Brain pericyte (primary cell): ENCODE data around the gene UGT1A7.
"Not testable (repeated sequence)": the region's sequence is repeated elsewhere in the genome, so short reads cannot be mapped to it uniquely, and the experiment has no call there.

ENCODE experiments used
- DNase-seq: peaks from one replicate; pipeline ENCODE4 v3.0.0-alpha.2; 2012; ENCODE audit warnings: low read depth, low spot score

The UGT1A7 gene

GRCh38 chr2:233680361-233681045 is 1.2 kb upstream of the UGT1A7 start:
- no peak for DNase-seq

GRCh38 chr2:233684640-233685039 is 2.9 kb downstream of the UGT1A7 start:
- no peak for DNase-seq

- no peak for DNase-seq
These were observed 5.2 kb downstream of the UGT1A7 start for GRCh38 chr2:233686928-233687327.

- DNase-seq = no peak
These were observed 6.6 kb downstream of the UGT1A7 start for GRCh38 chr2:233688341-233688740.

- DNase-seq = no peak
These were observed 7.3 kb downstream of the UGT1A7 start for GRCh38 chr2:233689031-233689430.

GRCh38 chr2:233689501-233689900 is 7.8 kb downstream of the UGT1A7 start:
- no peak for DNase-seq

- no peak for DNase-seq
These were observed 8.7 kb downstream of the UGT1A7 start for GRCh38 chr2:233690444-233690843.

- DNase-seq = no peak
These were observed 10.0 kb downstream of the UGT1A7 start for GRCh38 chr2:233691443-233692433.

GRCh38 chr2:233692648-233693047 is 10.9 kb downstream of the UGT1A7 start, which contains the start of gene UGT1A6:
TSS of gene UGT1A6 (plus strand) at chr2:233692890. CDS start at chr2:233693005, 115 bp downstream.
- no peak for DNase-seq

GRCh38 chr2:233693963-233694362 is 12.3 kb downstream of the UGT1A7 start:
- no peak for DNase-seq

GRCh38 chr2:233698740-233699139 is 17.0 kb downstream of the UGT1A7 start:
- no peak for DNase-seq

- no peak for DNase-seq
These were observed 17.8 kb downstream of the UGT1A7 start for GRCh38 chr2:233699424-233700027.

GRCh38 chr2:233700028-233700635 is 18.4 kb downstream of the UGT1A7 start:
- no peak for DNase-seq

GRCh38 chr2:233700842-233701241 is 19.1 kb downstream of the UGT1A7 start:
- DNase-seq = not testable (repeated sequence)

GRCh38 chr2:233702238-233702637 is 20.5 kb downstream of the UGT1A7 start:
- DNase-seq = no peak

- DNase-seq = no peak
These were observed 24.3 kb downstream of the UGT1A7 start for GRCh38 chr2:233705911-233706506.

GRCh38 chr2:233706720-233707119 is 25.0 kb downstream of the UGT1A7 start:
- no peak for DNase-seq

GRCh38 chr2:233707940-233708644 is 26.4 kb downstream of the UGT1A7 start:
- no peak for DNase-seq

GRCh38 chr2:233708942-233709341 is 27.2 kb downstream of the UGT1A7 start:
- no peak for DNase-seq

GRCh38 chr2:233711312-233712008 is 29.8 kb downstream of the UGT1A7 start:
- DNase-seq = peak; percentile 5
